ENCODE measurements around the gene IL4R.
"Not testable (repeated sequence)": the region's sequence is repeated elsewhere in the genome, so short reads cannot be mapped to it uniquely, and the experiment has no call there.

IL4R gene

GRCh38 chr16:27329376-27330079 lies 15.8 kb downstream of the IL4R start:
- DNase-seq (ENCODE audit: low spot score): not testable (repeated sequence)

- no peak for DNase-seq (ENCODE audit: low spot score)
Measured at GRCh38 chr16:27330542-27330941, 16.8 kb downstream of the IL4R start.

GRCh38 chr16:27332105-27332504 lies 18.3 kb downstream of the IL4R start:
- peak; percentile 12 for DNase-seq (ENCODE audit: low spot score)

GRCh38 chr16:27333104-27333503 lies 19.3 kb downstream of the IL4R start:
- DNase-seq (ENCODE audit: low spot score): no peak

GRCh38 chr16:27333549-27333948 lies 19.8 kb downstream of the IL4R start:
- no peak for DNase-seq (ENCODE audit: low spot score)

GRCh38 chr16:27334192-27334764 lies 20.5 kb downstream of the IL4R start:
- no peak for DNase-seq (ENCODE audit: low spot score)

GRCh38 chr16:27334838-27335237 lies 21.1 kb downstream of the IL4R start:
- no peak for DNase-seq (ENCODE audit: low spot score)

- no peak for DNase-seq (ENCODE audit: low spot score)
Measured at GRCh38 chr16:27335349-27336053, 21.7 kb downstream of the IL4R start.

- no peak for DNase-seq (ENCODE audit: low spot score)
Measured at GRCh38 chr16:27337024-27337423, 23.2 kb downstream of the IL4R start.

GRCh38 chr16:27339180-27339579 lies 25.4 kb downstream of the IL4R start:
- no peak for DNase-seq (ENCODE audit: low spot score)

- no peak for DNase-seq (ENCODE audit: low spot score)
Measured at GRCh38 chr16:27340654-27341053, 26.9 kb downstream of the IL4R start.

- no peak for DNase-seq (ENCODE audit: low spot score)
Measured at GRCh38 chr16:27341549-27341948, 27.8 kb downstream of the IL4R start.

- no peak for DNase-seq (ENCODE audit: low spot score)
Measured at GRCh38 chr16:27341971-27342370, 28.2 kb downstream of the IL4R start.

- no peak for DNase-seq (ENCODE audit: low spot score)
Measured at GRCh38 chr16:27344721-27345120, 30.9 kb downstream of the IL4R start.

- no peak for DNase-seq (ENCODE audit: low spot score)
Measured at GRCh38 chr16:27345201-27345600, 31.4 kb downstream of the IL4R start.

GRCh38 chr16:27346819-27347218 lies 33.0 kb downstream of the IL4R start:
- no peak for DNase-seq (ENCODE audit: low spot score)

- no peak for DNase-seq (ENCODE audit: low spot score)
Measured at GRCh38 chr16:27347930-27348685, 34.3 kb downstream of the IL4R start.

GRCh38 chr16:27349276-27349675 lies 35.5 kb downstream of the IL4R start:
- DNase-seq (ENCODE audit: low spot score): no peak

- DNase-seq (ENCODE audit: low spot score): no peak
Measured at GRCh38 chr16:27350006-27350405, 36.2 kb downstream of the IL4R start.

GRCh38 chr16:27351989-27352388 lies 38.2 kb downstream of the IL4R start:
- DNase-seq (ENCODE audit: low spot score): no peak

- DNase-seq (ENCODE audit: low spot score): no peak
Measured at GRCh38 chr16:27353853-27354252, 40.1 kb downstream of the IL4R start.

GRCh38 chr16:27355610-27356009 lies 41.8 kb downstream of the IL4R start:
- DNase-seq (ENCODE audit: low spot score): peak; percentile 29

GRCh38 chr16:27356794-27357193 lies 43.0 kb downstream of the IL4R start:
- DNase-seq (ENCODE audit: low spot score): no peak
